Measurements from ENCODE around the gene CASP7.

- TF ChIP-seq CTCF (IDR thresholded peaks at IDR 0.05) (no peak), POLR2A (IDR thresholded peaks at IDR 0.05) (no peak)
Measured at GRCh38 chr10:113631684-113632367, 47.9 kb upstream of the CASP7 start.
